VCaP (cell line): ENCODE data around the gene ATRX.

Experiments used
- H3K27ac ChIP-seq: fragments of 450-650 bp; 2 replicates; pipeline ENCODE4 v1.5.1; 2017
- CTCF ChIP-seq: fragments of 450-650 bp; conservative IDR thresholded peaks from 2 replicates; pipeline ENCODE4 v1.5.1; 2017; ENCODE audit warnings: mild to moderate bottlenecking, moderate library complexity

ATRX gene

DNA sequence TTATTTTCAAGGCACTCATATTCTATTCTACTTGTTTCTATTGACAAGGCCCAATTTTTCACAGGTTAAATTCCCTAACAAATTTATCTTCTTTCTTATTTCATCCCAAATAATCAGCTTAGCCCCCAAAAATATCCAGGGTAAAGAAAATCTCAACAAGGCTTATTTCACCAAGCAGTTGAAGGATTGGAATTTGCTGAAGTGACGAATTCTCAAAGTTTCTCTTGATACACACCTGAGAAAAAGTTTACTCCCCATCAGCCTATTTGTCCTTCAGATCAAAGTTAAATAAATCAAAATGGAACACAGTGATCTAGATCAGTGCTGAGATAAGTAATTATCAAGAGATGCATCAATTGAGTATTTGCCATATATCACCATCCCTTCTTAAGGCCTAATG is 106.9 kb downstream of the ATRX start:
- H3K27ac ChIP-seq = no peak overlapping the region; the same call in 1 of the 2 replicates
- TF ChIP-seq CTCF = no peak

DNA sequence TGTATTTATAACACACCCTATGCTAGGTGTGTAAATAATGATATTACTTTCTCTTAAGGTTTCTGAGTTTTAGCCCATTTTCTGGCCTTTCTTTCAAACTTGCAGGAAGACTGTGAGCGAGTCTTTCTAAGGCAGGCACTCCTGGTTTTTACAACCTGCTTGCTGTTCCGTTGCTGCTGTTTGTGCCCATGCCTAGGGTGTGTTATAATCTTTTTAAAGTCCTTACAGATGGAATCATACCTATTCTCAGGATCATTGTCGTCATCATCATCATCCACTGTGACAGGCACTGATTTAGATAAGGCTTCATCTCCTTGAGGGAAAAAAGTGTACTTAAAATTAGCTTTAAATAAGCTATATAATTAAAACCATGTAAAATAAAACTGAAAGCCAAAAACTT is 110.0 kb downstream of the ATRX start:
- TF ChIP-seq CTCF = no peak
- no peak overlapping the region for H3K27ac ChIP-seq

GRCh38 chrX:77668391-77669237 is 117.4 kb downstream of the ATRX start:
- TF ChIP-seq CTCF = no peak
- H3K27ac ChIP-seq = no peak overlapping the region; the same call in 1 of the 2 replicates

DNA sequence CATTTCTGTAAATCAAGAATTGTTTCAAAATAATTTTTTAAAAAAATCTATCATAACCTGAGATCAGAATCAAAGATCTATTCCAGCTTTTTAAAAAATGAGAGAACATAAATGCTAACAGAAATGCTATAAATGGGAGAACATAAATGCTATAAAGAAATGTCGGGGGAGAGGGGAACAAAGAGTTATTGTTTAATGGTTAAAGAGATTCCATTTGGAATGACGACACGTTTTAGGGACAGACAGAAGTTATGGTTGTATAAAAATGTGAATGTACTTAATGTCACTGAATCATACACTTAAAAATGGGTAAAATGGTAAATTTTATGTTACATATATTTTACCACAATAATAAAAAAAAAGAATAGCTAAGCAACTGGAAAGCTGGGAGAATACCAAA is 127.1 kb downstream of the ATRX start:
- no peak for TF ChIP-seq CTCF
- no peak overlapping the region for H3K27ac ChIP-seq

DNA sequence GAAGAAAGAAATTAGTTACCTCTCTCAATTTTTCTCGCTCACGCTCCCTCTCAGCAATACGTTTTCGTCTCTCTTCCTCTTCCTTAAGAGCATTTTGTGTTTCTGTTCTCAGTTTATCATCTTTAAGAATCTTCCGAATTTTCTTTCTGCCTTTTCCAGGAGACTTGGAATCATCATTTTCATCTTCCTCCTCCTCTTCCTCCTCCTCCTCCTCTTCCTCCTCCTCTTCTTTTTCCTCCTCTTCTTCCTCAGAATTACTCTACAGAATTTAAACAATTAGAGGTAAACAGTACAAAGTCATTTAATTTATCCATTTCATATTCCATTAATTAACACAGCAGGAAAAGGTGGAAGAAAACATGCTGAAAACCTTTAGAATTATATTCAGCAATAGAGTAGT is 133.9 kb downstream of the ATRX start:
- no peak overlapping the region for H3K27ac ChIP-seq
- no peak for TF ChIP-seq CTCF

- TF ChIP-seq CTCF = no peak
Observed at GRCh38 chrX:77640702-77641101, 145.3 kb downstream of the ATRX start.

DNA sequence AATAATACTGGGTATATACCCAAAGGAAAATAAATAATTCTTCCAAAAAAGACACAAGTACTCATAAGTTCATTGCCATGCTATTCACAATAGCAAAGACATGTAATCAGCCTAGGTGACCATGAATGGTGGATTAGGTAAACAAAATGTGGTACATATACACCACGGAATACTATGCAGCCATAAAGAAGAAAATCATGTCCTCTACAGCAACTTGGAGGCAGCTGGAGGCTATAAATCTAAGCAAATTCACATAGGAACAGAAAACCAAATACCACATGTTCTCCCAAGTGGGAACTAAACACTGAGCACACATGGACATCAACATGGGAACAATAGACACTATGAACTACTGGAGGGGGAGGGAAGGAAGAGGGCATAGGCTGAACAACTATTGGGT is 146.2 kb downstream of the ATRX start:
- no peak overlapping the region for H3K27ac ChIP-seq
- no peak for TF ChIP-seq CTCF

More at GRCh38 chrX:77640702-77641101, 145.3 kb downstream of the ATRX start:
- H3K27ac ChIP-seq = no peak overlapping the region
